B cell (primary cell): ENCODE data around the gene CMIP. TPM values are rescaled to one million over a fixed set of nuclear protein-coding genes. Genes with fewer than 3 reads are reported as not detected.

ENCODE experiments used
- ATAC-seq: fragments of 200-7000 bp; cut with Tn5 transposase; one replicate; pipeline ENCODE4 v1.10.0; 2021; ENCODE audit warnings: low read depth, mild to moderate bottlenecking, moderate number of reproducible peaks, moderate library complexity
- CTCF ChIA-PET: fragments of 350-600 bp; sonication (Branson Sonifier 250); formaldehyde crosslinking; loops from one replicate; lab custom pipeline; 2021; ENCODE audit warnings: antibody characterized with exemption, inconsistent platforms; lab: Charles Lee
- POLR2A ChIA-PET: fragments of 350-600 bp; sonication (Branson Sonifier 250); formaldehyde crosslinking; loops from one replicate; lab custom pipeline; 2021; ENCODE audit warnings: antibody characterized with exemption; lab: Charles Lee
- DNase-seq: peaks from one replicate; pipeline ENCODE4 v3.0.0; 2013
- H2AFZ ChIP-seq: 2 replicates; pipeline ENCODE4 v1.6.1; 2012; ENCODE audit warnings: mild to moderate bottlenecking, low read depth, low read length; ENCODE audit not compliant: insufficient read depth, poor library complexity, severe bottlenecking
- H3K27ac ChIP-seq, 2 donors: 1 replicate in 1 of 2; 2 replicates in 1 of 2; pipeline ENCODE4 v1.5.1; 2012 to 2013; ENCODE audit warnings: low read length in 2 of 2, mild to moderate bottlenecking in 2 of 2, moderate library complexity in 1 of 2
- H3K27me3 ChIP-seq, 4 experiments: fragments of 200-600 bp in 1 of 4; sonication (generic) in 1 of 4; replicated peaks in 1 of 4; 1 replicate in 2 of 4; 2 replicates in 2 of 4; pipeline versions ENCODE4 v1.6.1 to v1.7.0; 2013 to 2016; ENCODE audit warnings: low read length in 3 of 4, mild to moderate bottlenecking in 2 of 4, mixed read lengths in 1 of 4, moderate library complexity in 1 of 4; ENCODE audit not compliant: insufficient read depth in 4 of 4, control insufficient read depth in 3 of 4; ENCODE audit errors: control extremely low read depth in 1 of 4
- H3K36me3 ChIP-seq, 2 experiments: replicated peaks in 1 of 2; 1 replicate in 1 of 2; 2 replicates in 1 of 2; pipeline versions ENCODE4 v1.6.1 to v1.7.1; 2013; ENCODE audit warnings: low read length in 1 of 2; ENCODE audit not compliant: insufficient read depth in 2 of 2, control insufficient read depth in 1 of 2; ENCODE audit errors: control extremely low read depth in 1 of 2, extremely low read depth in 1 of 2
- H3K4me1 ChIP-seq, 2 donors: fragments of 200-600 bp in 1 of 2; sonication (generic) in 1 of 2; 1 replicate in 1 of 2; 2 replicates in 1 of 2; pipeline versions ENCODE4 v1.5.1 to v1.6.1; 2013 to 2017; ENCODE audit warnings: low read length in 2 of 2; ENCODE audit not compliant: control insufficient read depth in 2 of 2, insufficient read depth in 2 of 2
- H3K4me2 ChIP-seq: replicated peaks from 2 replicates; pipeline ENCODE3; 2012; ENCODE audit warnings: mild to moderate bottlenecking, low read depth, low read length; ENCODE audit not compliant: poor library complexity, severe bottlenecking
- H3K4me3 ChIP-seq, 5 experiments: fragments of 200-600 bp in 1 of 5; sonication (generic) in 1 of 5; 1 replicate in 3 of 5; 2 replicates in 2 of 5; pipeline versions ENCODE4 v1.5.1 to v1.7.0; 2011 to 2016; ENCODE audit warnings: low read length in 4 of 5, mild to moderate bottlenecking in 4 of 5, low read depth in 2 of 5, control low read depth in 1 of 5, moderate library complexity in 1 of 5; ENCODE audit not compliant: insufficient read depth in 1 of 5; ENCODE audit errors: control extremely low read depth in 1 of 5, extremely low read depth in 1 of 5
- H3K79me2 ChIP-seq: fragments of 200-600 bp; sonication (generic); one replicate; pipeline ENCODE4 v1.6.0; 2016; ENCODE audit warnings: low read length; ENCODE audit not compliant: control insufficient read depth, insufficient read depth
- H3K9ac ChIP-seq: fragments of 200-600 bp; sonication (generic); 2 replicates; pipeline ENCODE4 v1.6.1; 2017; ENCODE audit warnings: mild to moderate bottlenecking, low read length, moderate library complexity
- H3K9me3 ChIP-seq, 3 donors: one replicate each; pipeline versions ENCODE4 v1.6.1 to v1.7.1; 2013; ENCODE audit warnings: low read length in 2 of 3; ENCODE audit not compliant: control insufficient read depth in 2 of 3, insufficient read depth in 1 of 3; ENCODE audit errors: control extremely low read depth in 1 of 3
- H4K20me1 ChIP-seq: 2 replicates; pipeline ENCODE4 v1.6.0; 2012; ENCODE audit warnings: mild to moderate bottlenecking, low read length; ENCODE audit not compliant: insufficient read depth, control insufficient read depth, poor library complexity, severe bottlenecking
- H3K27ac Mint-ChIP-seq: one replicate; pipeline ENCODE4 v1.8.0; 2021; ENCODE audit warnings: mixed read lengths
- H3K27me3 Mint-ChIP-seq: one replicate; pipeline ENCODE4 v1.8.0; 2021; ENCODE audit warnings: mixed read lengths
- H3K4me1 Mint-ChIP-seq: one replicate; pipeline ENCODE4 v1.8.0; 2021; ENCODE audit warnings: mixed read lengths
- H3K4me3 Mint-ChIP-seq: one replicate; pipeline ENCODE4 v1.8.0; 2021; ENCODE audit warnings: mixed read lengths
- H3K9me3 Mint-ChIP-seq: one replicate; pipeline ENCODE4 v1.8.0; 2022; ENCODE audit warnings: mixed read lengths; ENCODE audit not compliant: insufficient read depth
- EZH2 ChIP-seq: IDR thresholded peaks from 2 replicates; pipeline ENCODE4 v1.6.1; 2012; ENCODE audit warnings: borderline replicate concordance, low read depth, mild to moderate bottlenecking, moderate library complexity, low read length; ENCODE audit not compliant: insufficient read depth, poor library complexity, severe bottlenecking
- WGBS: methylation state at CpG from one replicate; pipeline ENCODE4 v1.1.5; 2013; ENCODE audit warnings: missing lambda C conversion rate; ENCODE audit not compliant: insufficient coverage; 5-methylcytosine and 5-hydroxymethylcytosine counted together
- intact Hi-C: fragments of 100-400 bp; cut with micrococcal nuclease; formaldehyde crosslinking; loops from one replicate; pipeline ENCODE4 v1.10.0; 2022
- polyA plus RNA-seq: library from polyadenylated mRNA; depleted of rRNA; stranded (reverse); fragments of >200 nt; gene quantifications from 2 replicates; pipeline ENCODE4 v1.2.3, GENCODE V29; 2012
- total RNA-seq, 2 donors: library from RNA; stranded (reverse); fragments of 120-200 nt in 1 of 2; gene quantifications; 1 replicate in 1 of 2; 2 replicates in 1 of 2; pipeline versions ENCODE4 v1.2.3 to v1.2.4, GENCODE V29; 2013 to 2022
- TF ChIP-seq, protein P1 (sequence below): fragments of 200-600 bp; IDR thresholded peaks from one replicate; pipeline ENCODE4 v1.8.0; 2022; ENCODE audit warnings: antibody characterized with exemption, mild to moderate bottlenecking

CMIP gene
- total and polyA plus RNA-seq, 2 donors (not counting 1 experiment from before 2014, with no cell fraction given), result 27.1 to 155 TPM

DNA sequence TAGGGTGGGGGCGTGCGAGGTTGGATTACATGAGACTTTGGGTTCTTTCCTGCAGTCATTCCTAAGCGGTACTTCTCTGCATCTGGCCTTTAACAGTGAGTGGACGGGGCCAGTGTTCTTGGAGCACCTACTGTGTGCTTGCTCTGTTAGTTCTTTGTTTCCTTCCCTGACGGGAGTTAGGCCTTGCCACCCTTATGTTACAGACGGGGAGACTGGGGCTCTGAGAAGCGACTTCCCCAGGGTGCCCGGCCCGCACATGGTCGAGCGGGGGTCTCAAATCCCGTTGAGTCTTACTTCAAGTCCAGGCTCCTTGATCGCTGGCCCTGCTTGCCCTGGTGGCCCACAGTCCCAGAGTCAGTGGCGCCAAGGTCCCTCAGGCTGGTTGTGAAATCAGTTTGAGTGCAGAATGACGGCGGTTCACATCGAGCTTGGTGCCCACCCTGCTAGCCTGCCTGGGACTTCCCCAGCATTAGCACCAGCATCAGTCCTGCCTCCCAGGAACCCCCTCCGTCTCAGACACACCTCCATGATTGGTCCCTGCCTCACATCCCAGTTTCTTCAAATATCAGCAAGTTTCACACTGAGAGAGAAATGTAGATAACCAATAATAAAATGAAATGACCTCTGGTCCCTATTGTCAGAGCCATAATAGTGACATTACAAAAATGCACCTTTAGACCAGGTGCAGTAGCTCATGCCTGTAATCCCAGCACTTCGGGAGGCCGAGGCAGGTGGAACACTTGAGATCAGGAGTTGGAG is 128.0 kb downstream of the CMIP start:
- H3K4me3 Mint-ChIP-seq, result no peak overlapping the region
- H3K9me3 Mint-ChIP-seq, result no peaks in the 10 kb centered on the region
- no peak for ATAC-seq
- Histone ChIP-seq H3K36me3 (peaks cover 0 to 3% of the 10 kb centered on the region in 2 experiments), H4K20me1 (peaks cover 89% of the 10 kb centered on the region), H3K9ac (no peak overlapping the region), H3K9me3 (no peaks in the 10 kb centered on the region), H3K79me2 (peaks cover 98% of the 10 kb centered on the region), H3K27me3 (no peaks in the 10 kb centered on the region), H3K4me3 (no peak overlapping the region), H3K4me1 (no peaks in the 10 kb centered on the region), H3K27ac (no peak overlapping the region), H2AFZ (no peak overlapping the region), H3K4me2 (no peak overlapping the region)
- H3K27ac Mint-ChIP-seq, result no peak overlapping the region
- H3K4me1 Mint-ChIP-seq, result peaks cover 17% of the 10 kb centered on the region
- CTCF ChIA-PET, result no interaction called here
- TF ChIP-seq, protein P1, sequence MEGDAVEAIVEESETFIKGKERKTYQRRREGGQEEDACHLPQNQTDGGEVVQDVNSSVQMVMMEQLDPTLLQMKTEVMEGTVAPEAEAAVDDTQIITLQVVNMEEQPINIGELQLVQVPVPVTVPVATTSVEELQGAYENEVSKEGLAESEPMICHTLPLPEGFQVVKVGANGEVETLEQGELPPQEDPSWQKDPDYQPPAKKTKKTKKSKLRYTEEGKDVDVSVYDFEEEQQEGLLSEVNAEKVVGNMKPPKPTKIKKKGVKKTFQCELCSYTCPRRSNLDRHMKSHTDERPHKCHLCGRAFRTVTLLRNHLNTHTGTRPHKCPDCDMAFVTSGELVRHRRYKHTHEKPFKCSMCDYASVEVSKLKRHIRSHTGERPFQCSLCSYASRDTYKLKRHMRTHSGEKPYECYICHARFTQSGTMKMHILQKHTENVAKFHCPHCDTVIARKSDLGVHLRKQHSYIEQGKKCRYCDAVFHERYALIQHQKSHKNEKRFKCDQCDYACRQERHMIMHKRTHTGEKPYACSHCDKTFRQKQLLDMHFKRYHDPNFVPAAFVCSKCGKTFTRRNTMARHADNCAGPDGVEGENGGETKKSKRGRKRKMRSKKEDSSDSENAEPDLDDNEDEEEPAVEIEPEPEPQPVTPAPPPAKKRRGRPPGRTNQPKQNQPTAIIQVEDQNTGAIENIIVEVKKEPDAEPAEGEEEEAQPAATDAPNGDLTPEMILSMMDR, result no peak
- no peak for TF ChIP-seq EZH2
- POLR2A ChIA-PET, result no interaction called here
- DNase-seq, result no peak
- 95% methylated on average over 16 of the region's 20 CpGs for WGBS
- intact Hi-C loops, result no loop called here
- no peaks in the 10 kb centered on the region for H3K27me3 Mint-ChIP-seq

DNA sequence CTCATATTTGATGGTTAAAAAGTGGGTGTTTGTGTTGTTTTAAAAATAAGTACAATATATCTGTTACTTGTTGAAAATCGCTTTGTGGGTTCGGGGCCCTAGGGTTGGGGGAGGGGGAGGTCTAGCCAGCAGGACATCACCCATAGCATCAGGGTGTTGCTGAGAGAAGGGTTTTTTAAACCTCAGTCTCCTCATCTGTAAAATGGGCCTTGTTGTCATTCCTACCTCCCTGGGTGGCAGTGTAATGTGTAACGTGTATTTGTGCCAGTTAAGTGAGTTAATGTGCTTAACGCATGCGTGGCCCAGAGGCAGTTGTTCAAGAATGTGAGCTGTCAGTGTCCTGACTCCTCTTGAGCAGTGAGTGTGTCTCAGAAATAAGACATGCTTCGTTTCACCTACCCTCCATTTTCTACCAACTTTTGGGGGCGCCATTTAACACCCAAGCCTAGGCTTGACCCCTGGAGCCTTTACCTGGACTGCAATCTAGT is 129.0 kb downstream of the CMIP start:
- Histone ChIP-seq H4K20me1 (peaks cover 85% of the 10 kb centered on the region), H2AFZ (no peak overlapping the region), H3K79me2 (peaks cover 97% of the 10 kb centered on the region), H3K9me3 (no peaks in the 10 kb centered on the region), H3K4me1 (no peaks in the 10 kb centered on the region), H3K4me3 (no peak overlapping the region), H3K27me3 (no peaks in the 10 kb centered on the region), H3K27ac (no peak overlapping the region), H3K4me2 (no peak overlapping the region), H3K9ac (no peak overlapping the region), H3K36me3 (peaks cover 0 to 3% of the 10 kb centered on the region in 2 experiments)
- intact Hi-C loops, result no loop called here
- 100% methylated on average over 3 of the region's 7 CpGs for WGBS
- no peaks in the 10 kb centered on the region for H3K9me3 Mint-ChIP-seq
- no peak for ATAC-seq
- ChIA-PET POLR2A (no interaction called here), CTCF (no interaction called here)
- peaks cover 12% of the 10 kb centered on the region for H3K4me1 Mint-ChIP-seq
- DNase-seq, result no peak
- no peak overlapping the region for H3K4me3 Mint-ChIP-seq
- no peak overlapping the region for H3K27ac Mint-ChIP-seq
- TF ChIP-seq EZH2, result no peak
- TF ChIP-seq, protein P1, result no peak
- H3K27me3 Mint-ChIP-seq, result no peaks in the 10 kb centered on the region
